ENCODE data around the gene CRPPA.
"Not testable (repeated sequence)": the region's sequence is repeated elsewhere in the genome, so short reads cannot be mapped to it uniquely, and the experiment has no call there.

Gene CRPPA

GRCh38 chr7:16460789-16461493 is 39.6 kb upstream of the CRPPA start:
- DNase-seq (ENCODE audit: low read depth), result no peak
- H3K4me3 ChIP-seq (ENCODE audit: low read depth, low read length), result no peak overlapping the region
- in situ Hi-C loops (cut with HindIII; ENCODE audit: low sequenced_read_pairs), result no loop called here
- TF ChIP-seq CTCF (IDR thresholded peaks at IDR 0.05; ENCODE audit: low read depth, low read length, missing control alignments), result no peak

- H3K4me3 ChIP-seq (ENCODE audit: low read depth, low read length); in situ Hi-C loops (cut with HindIII; ENCODE audit: low sequenced_read_pairs); DNase-seq (ENCODE audit: low read depth): not testable (repeated sequence)
Measured at GRCh38 chr7:16456303-16456702, 35.0 kb upstream of the CRPPA start.

GRCh38 chr7:16455591-16455990 is 34.3 kb upstream of the CRPPA start:
- in situ Hi-C loops (cut with HindIII; ENCODE audit: low sequenced_read_pairs), result no loop called here
- H3K4me3 ChIP-seq (ENCODE audit: low read depth, low read length), result no peak overlapping the region
- no peak for DNase-seq (ENCODE audit: low read depth)
- TF ChIP-seq CTCF (IDR thresholded peaks at IDR 0.05; ENCODE audit: low read depth, low read length, missing control alignments), result no peak

- in situ Hi-C loops (cut with HindIII; ENCODE audit: low sequenced_read_pairs), result no loop called here
- no peak overlapping the region for H3K4me3 ChIP-seq (ENCODE audit: low read depth, low read length)
- TF ChIP-seq CTCF (IDR thresholded peaks at IDR 0.05; ENCODE audit: low read depth, low read length, missing control alignments), result no peak
Measured at GRCh38 chr7:16450366-16450765, 29.0 kb upstream of the CRPPA start.

GRCh38 chr7:16447876-16448275 is 26.5 kb upstream of the CRPPA start:
- DNase-seq (ENCODE audit: low read depth), result no peak
- no peak for TF ChIP-seq CTCF (IDR thresholded peaks at IDR 0.05; ENCODE audit: low read depth, low read length, missing control alignments)
- in situ Hi-C loops (cut with HindIII; ENCODE audit: low sequenced_read_pairs), result no loop called here
- H3K4me3 ChIP-seq (ENCODE audit: low read depth, low read length), result no peak overlapping the region

More at GRCh38 chr7:16450366-16450765, 29.0 kb upstream of the CRPPA start:
- no peak for DNase-seq (ENCODE audit: low read depth)

- in situ Hi-C loops (cut with HindIII; ENCODE audit: low sequenced_read_pairs), result no loop called here
- DNase-seq (ENCODE audit: low read depth), result no peak
- no peak overlapping the region for H3K4me3 ChIP-seq (ENCODE audit: low read depth, low read length)
- TF ChIP-seq CTCF (IDR thresholded peaks at IDR 0.05; ENCODE audit: low read depth, low read length, missing control alignments), result no peak
Measured at GRCh38 chr7:16446508-16446907, 25.2 kb upstream of the CRPPA start.

- H3K4me3 ChIP-seq (ENCODE audit: low read depth, low read length); in situ Hi-C loops (cut with HindIII; ENCODE audit: low sequenced_read_pairs); DNase-seq (ENCODE audit: low read depth): not testable (repeated sequence)
Measured at GRCh38 chr7:16443871-16444270, 22.5 kb upstream of the CRPPA start.

- no peak for DNase-seq (ENCODE audit: low read depth)
- in situ Hi-C loops (cut with HindIII; ENCODE audit: low sequenced_read_pairs), result no loop called here
- no peak for TF ChIP-seq CTCF (IDR thresholded peaks at IDR 0.05; ENCODE audit: low read depth, low read length, missing control alignments)
Measured at GRCh38 chr7:16438988-16439387, 17.6 kb upstream of the CRPPA start.

More at GRCh38 chr7:16438988-16439387, 17.6 kb upstream of the CRPPA start:
- no peak overlapping the region for H3K4me3 ChIP-seq (ENCODE audit: low read depth, low read length)
